HepG2 (cell line): ENCODE results near the gene TEC. TPM values are rescaled to one million over a fixed set of nuclear protein-coding genes. Genes with fewer than 3 reads are reported as not detected.

ENCODE experiments used
- KLF15 ChIP-seq: sonication (generic); formaldehyde crosslinking; IDR thresholded peaks from 2 replicates; pipeline ENCODE4 v1.8.1; 2023; ENCODE audit warnings: borderline replicate concordance, mild to moderate bottlenecking, inconsistent platforms, missing genetic modification reagents, mixed read lengths
- SMC3 ChIP-seq: IDR thresholded peaks from 2 replicates; pipeline ENCODE4 v1.6.1; 2011; ENCODE audit warnings: low read length, improper control_type of control experiment
- polyA plus RNA-seq, 8 experiments: library from polyadenylated mRNA; depleted of rRNA in 3 of 8; stranded (reverse) in 7 of 8; unstranded in 1 of 8; fragments of >200 nt; fragmentation: Illumina TruSeq in 4 of 8; extraction: Trizol in 4 of 8; gene quantifications; 2 replicates each; pipeline versions ENCODE4 v1.2.1 to v1.2.3, GENCODE V29; 2011 to 2016; ENCODE audit warnings: low read depth in 4 of 8, missing spikeins in 1 of 8, mixed read lengths in 1 of 8; ENCODE audit not compliant: insufficient read depth in 1 of 8
- total RNA-seq, 5 experiments: library from RNA; depleted of rRNA; stranded (reverse); fragments of >200 nt; fragmentation: Illumina TruSeq; extraction: Trizol; gene quantifications; 2 replicates each; pipeline ENCODE4 v1.2.3, GENCODE V29; 2016; ENCODE audit warnings: low read depth in 1 of 5
- TF ChIP-seq, protein P1 (sequence below): sonication (generic); formaldehyde crosslinking; IDR thresholded peaks from 2 replicates; pipeline ENCODE4 v1.5.0; 2020; ENCODE audit warnings: mild to moderate bottlenecking, missing genetic modification reagents, moderate library complexity
- TF ChIP-seq, protein P2 (sequence below): sonication (generic); formaldehyde crosslinking; IDR thresholded peaks from 2 replicates; pipeline ENCODE4 v1.4.0; 2020; ENCODE audit warnings: mild to moderate bottlenecking, missing genetic modification reagents, borderline replicate concordance
- TF ChIP-seq, protein P3 (sequence below): sonication (generic); formaldehyde crosslinking; IDR thresholded peaks from 2 replicates; pipeline ENCODE4 v1.4.0; 2020; ENCODE audit warnings: missing genetic modification reagents, low read depth, mild to moderate bottlenecking, borderline replicate concordance

The TEC gene
- total and polyA plus RNA-seq, 2 of the 13 experiments (the other 11 are each of a cell fraction or from before 2014, with no cell fraction given) = 0.05 to 0.20 TPM

DNA sequence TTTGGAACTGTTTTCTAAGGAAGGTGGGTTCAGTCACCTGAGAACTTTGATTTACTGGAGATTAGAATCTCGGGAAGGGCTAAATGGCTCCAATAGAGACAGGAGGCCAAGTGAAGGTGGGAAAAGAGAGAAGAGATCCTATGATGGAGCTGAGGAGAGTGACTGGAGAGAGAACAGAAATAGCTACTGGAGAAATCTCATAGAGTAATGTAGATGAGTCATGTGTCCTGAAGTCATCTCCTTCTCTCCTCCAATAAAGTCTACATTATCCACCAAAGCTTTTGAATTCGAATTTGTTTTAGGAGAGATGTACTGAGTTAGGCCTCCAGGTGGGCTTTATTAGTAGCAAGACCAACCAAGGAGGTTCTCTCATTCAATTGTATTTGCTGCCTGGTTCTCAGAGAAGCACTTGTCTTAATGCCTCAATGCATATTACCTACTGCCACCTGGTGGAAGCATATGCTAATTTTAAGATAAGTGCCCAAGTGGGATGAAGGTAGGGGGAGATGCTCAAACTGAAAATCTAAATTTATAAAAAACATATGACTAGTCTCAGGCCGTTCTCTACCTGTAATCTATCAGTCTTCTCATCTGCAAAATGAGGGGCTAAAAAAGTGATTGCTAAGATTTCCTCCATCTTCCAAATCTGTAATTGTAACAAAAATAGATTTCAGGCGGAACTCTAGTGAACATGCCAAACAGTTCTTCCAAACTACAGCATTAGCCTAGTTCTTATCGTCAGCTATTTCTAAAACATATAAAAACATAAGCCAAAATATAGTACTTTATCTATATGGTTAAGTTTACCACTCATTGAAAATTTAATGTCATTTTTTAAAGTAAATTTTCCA lies 160.0 kb downstream of the TEC start (continued):
- TF ChIP-seq, protein P1, sequence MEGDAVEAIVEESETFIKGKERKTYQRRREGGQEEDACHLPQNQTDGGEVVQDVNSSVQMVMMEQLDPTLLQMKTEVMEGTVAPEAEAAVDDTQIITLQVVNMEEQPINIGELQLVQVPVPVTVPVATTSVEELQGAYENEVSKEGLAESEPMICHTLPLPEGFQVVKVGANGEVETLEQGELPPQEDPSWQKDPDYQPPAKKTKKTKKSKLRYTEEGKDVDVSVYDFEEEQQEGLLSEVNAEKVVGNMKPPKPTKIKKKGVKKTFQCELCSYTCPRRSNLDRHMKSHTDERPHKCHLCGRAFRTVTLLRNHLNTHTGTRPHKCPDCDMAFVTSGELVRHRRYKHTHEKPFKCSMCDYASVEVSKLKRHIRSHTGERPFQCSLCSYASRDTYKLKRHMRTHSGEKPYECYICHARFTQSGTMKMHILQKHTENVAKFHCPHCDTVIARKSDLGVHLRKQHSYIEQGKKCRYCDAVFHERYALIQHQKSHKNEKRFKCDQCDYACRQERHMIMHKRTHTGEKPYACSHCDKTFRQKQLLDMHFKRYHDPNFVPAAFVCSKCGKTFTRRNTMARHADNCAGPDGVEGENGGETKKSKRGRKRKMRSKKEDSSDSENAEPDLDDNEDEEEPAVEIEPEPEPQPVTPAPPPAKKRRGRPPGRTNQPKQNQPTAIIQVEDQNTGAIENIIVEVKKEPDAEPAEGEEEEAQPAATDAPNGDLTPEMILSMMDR (CRISPR knock-in tag) = peak; percentile 63
- no peak for TF ChIP-seq KLF15 (CRISPR knock-in tag)
- peak; percentile 41 for TF ChIP-seq SMC3
- TF ChIP-seq, protein P2, sequence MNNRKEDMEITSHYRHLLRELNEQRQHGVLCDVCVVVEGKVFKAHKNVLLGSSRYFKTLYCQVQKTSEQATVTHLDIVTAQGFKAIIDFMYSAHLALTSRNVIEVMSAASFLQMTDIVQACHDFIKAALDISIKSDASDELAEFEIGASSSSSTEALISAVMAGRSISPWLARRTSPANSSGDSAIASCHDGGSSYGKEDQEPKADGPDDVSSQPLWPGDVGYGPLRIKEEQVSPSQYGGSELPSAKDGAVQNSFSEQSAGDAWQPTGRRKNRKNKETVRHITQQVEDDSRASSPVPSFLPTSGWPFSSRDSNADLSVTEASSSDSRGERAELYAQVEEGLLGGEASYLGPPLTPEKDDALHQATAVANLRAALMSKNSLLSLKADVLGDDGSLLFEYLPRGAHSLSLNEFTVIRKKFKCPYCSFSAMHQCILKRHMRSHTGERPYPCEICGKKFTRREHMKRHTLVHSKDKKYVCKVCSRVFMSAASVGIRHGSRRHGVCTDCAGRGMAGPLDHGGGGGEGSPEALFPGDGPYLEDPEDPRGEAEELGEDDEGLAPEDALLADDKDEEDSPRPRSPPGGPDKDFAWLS (CRISPR knock-in tag) = no peak
- TF ChIP-seq, protein P3, sequence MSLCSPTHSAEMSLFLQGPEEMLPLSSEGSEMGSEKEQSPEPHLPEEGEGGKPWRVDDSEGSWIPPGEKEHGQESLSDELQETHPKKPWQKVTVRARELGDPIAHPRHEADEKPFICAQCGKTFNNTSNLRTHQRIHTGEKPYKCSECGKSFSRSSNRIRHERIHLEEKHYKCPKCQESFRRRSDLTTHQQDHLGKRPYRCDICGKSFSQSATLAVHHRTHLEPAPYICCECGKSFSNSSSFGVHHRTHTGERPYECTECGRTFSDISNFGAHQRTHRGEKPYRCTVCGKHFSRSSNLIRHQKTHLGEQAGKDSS = no peak
